DND-41 (cell line): ENCODE measurements around the gene GNAO1.

Experiments used
- EZH2 ChIP-seq: IDR thresholded peaks from 3 replicates; pipeline ENCODE4 v1.6.1; 2012; ENCODE audit warnings: borderline replicate concordance, low read depth, mild to moderate bottlenecking, moderate library complexity, low read length, inconsistent platforms; ENCODE audit not compliant: severe bottlenecking
- TF ChIP-seq, protein P1 (sequence below): IDR thresholded peaks from 2 replicates; pipeline ENCODE4 v1.5.1; 2012; ENCODE audit warnings: borderline replicate concordance, low read length, moderate library complexity, mild to moderate bottlenecking; ENCODE audit not compliant: poor library complexity, severe bottlenecking; ENCODE audit errors: extremely low read depth

DNA sequence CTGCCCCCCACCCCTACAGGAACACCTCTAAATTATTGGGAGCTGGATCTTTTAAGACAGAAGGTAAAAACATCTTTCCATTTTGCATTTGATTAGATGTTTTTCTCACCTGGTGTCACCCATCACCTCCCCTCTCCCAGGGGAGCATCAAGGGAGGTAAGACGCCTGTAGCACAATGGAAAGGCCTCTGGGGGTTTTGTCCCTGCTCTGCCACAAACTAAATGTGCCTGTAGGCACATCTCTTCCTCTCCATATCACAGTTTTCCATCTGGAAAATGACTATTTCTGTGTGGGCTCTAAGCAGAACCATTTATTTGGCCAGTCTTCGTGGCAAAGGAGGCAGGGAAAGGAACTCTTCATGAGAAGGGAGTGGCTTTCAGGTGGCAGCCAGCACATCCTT lies 76.6 kb downstream of the GNAO1 start:
- TF ChIP-seq, protein P1, sequence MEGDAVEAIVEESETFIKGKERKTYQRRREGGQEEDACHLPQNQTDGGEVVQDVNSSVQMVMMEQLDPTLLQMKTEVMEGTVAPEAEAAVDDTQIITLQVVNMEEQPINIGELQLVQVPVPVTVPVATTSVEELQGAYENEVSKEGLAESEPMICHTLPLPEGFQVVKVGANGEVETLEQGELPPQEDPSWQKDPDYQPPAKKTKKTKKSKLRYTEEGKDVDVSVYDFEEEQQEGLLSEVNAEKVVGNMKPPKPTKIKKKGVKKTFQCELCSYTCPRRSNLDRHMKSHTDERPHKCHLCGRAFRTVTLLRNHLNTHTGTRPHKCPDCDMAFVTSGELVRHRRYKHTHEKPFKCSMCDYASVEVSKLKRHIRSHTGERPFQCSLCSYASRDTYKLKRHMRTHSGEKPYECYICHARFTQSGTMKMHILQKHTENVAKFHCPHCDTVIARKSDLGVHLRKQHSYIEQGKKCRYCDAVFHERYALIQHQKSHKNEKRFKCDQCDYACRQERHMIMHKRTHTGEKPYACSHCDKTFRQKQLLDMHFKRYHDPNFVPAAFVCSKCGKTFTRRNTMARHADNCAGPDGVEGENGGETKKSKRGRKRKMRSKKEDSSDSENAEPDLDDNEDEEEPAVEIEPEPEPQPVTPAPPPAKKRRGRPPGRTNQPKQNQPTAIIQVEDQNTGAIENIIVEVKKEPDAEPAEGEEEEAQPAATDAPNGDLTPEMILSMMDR: no peak
- TF ChIP-seq EZH2: no peak
